GM19099 (cell line): Measurements from ENCODE around the gene NDST1.

Experiments used
- POLR2A ChIP-seq: IDR thresholded peaks from 3 replicates; pipeline ENCODE4 v1.6.1; 2011; ENCODE audit warnings: low read depth; ENCODE audit not compliant: insufficient read length; ENCODE audit errors: extremely low read depth

The NDST1 gene

GRCh38 chr5:150589862-150590601 is 82.1 kb downstream of the NDST1 start:
- no peak for TF ChIP-seq POLR2A

- TF ChIP-seq POLR2A: no peak
These were observed 83.2 kb downstream of the NDST1 start for GRCh38 chr5:150590979-150591695.

DNA sequence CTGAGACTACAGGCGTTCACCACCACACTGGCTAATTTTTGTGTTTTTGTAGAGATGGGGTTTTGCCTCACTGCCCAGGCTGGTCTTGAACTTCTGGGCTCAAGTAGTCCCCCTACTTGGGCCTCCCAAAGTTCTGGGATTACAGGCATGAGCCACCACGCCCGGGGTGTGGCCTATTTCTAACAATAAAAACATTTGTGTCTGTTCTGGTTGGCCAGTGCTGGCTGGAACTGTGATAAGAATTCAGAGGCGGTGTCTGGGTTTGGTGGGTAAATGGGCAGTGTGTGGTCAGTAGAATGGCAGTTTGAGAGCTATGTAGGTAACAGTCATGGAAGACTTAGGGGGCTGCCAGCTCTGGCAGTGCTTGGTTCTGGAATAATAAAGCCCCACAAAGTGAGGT is 85.7 kb downstream of the NDST1 start:
- no peak for TF ChIP-seq POLR2A

DNA sequence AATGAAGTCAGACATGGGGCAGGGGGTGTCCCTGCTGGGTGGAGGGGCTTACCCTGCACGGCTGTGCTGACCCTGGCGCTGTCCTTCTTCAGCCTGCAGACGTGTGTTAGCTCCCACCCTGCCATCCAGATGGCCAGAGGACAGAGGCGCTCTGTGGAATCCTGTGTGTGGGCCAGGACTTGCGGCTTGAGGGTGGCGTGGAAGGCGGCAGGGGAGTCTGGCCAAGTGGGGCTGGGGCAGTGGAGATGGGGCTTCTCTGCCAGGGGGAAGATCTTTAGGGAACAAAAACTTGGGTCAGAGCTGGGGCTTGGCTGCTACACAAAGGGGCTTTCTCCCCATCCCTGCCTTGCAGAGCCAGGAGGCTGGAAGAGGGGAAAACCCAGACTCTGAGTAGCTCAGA is 86.1 kb downstream of the NDST1 start:
- TF ChIP-seq POLR2A: no peak

GRCh38 chr5:150595466-150596031 is 87.6 kb downstream of the NDST1 start:
- no peak for TF ChIP-seq POLR2A

GRCh38 chr5:150596313-150596712 is 88.4 kb downstream of the NDST1 start:
- TF ChIP-seq POLR2A: no peak

DNA sequence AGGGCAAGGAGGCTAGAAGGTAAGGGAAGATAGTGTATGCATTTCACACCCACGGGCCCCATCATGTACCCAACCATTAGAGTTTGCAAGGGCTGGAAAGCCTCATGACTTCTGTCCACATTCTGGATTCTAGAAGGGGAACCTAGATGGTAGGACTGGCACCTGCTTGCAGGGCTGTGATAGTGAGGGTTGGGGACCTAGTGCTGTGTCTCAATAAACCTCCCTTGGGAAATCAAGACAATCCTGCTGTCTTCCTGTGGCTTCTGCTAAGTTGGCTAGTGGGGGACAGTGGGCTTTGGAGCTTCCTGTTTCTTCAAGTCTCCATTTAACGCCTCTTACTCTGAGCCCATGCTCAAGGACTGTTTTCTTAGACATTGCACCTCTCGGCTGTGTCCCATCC is 88.9 kb downstream of the NDST1 start:
- no peak for TF ChIP-seq POLR2A

DNA sequence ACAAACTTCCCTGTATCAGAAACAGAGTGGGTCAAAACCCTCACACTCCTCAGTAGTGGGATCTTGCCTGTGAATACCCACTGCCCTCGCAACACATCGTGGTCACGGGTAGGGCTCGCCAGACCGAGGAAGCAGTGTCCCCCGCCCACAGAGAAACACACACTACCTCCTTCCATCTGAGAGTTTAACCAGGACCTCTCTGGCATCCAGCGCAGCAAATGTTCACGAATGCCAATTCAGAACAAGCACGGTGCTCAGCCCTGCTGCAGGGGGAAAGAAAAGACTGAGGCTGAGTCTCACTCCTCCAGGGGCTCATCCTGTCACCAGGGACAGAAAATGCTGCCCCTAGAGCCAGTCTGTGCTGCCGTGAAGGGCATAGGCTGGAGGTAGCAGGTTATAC is 90.1 kb downstream of the NDST1 start:
- no peak for TF ChIP-seq POLR2A

DNA sequence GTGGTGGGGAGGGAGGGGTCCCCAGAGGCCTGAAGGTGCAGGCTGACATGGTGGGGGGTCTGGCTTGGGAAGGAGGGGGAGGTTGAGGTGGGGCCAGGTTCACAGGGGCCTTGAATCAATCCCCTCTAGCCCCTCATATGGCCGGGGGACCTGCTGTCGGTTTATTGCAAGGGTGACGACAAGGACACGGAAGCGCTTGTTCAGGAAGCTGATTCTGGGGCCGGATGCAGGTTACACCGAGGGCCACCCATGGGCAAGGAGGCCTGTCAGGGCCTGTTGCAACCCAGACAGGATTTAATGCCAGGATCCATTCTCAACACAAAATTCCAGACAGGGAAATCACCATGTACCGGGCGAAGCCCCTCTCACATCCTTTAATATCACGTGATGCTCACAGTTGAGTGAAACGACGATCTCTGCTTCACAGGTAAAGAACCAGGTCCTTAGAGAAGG is 90.9 kb downstream of the NDST1 start:
- TF ChIP-seq POLR2A: no peak

GRCh38 chr5:150599281-150599680 is 91.3 kb downstream of the NDST1 start:
- TF ChIP-seq POLR2A: no peak

GRCh38 chr5:150599917-150600511 is 92.1 kb downstream of the NDST1 start:
- no peak for TF ChIP-seq POLR2A

DNA sequence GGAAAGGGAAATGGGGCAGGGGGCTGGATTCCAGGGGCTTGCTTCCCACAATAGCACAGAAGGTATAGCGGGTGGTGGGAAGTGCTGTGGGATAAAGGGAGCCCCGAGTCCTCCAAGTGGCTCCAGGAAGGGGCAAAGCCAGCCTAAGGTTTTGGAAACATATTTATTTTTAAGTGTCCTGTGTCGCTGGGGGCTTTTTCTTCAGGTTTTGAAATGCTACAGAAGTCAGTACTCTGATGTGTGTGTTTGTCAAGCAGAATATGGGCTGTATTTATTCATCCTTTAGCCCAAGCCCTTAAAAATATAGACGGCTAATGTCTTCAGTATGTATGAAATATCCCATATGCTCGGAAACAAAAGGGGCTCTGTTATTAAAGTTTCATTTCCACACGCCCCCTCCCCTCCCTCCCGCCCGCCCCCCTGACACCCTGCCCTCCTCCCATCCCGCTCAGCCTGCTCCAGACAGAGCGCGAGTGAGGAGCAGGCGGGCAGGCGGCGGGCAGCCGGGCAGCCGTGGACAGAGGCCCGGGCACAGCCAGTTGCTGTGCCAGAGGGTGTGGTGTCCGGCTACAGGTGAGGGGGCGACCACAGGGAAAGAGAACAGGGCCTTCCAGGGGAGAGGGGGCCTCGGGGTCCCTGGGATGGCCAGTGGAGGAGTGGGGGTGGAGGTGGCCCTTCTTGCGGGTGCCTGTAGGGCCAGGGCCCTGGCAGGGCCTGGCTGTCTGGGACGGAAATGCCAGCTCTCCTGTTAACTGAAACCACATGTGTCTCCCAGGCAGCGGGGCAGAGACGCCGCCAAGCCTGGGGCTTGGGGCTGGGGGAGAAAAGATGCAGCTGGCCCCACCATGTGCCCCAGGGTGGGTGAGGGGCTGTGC is 92.9 kb downstream of the NDST1 start:
- no peak for TF ChIP-seq POLR2A

- TF ChIP-seq POLR2A: no peak
These were observed 93.8 kb downstream of the NDST1 start for GRCh38 chr5:150601491-150602345.

DNA sequence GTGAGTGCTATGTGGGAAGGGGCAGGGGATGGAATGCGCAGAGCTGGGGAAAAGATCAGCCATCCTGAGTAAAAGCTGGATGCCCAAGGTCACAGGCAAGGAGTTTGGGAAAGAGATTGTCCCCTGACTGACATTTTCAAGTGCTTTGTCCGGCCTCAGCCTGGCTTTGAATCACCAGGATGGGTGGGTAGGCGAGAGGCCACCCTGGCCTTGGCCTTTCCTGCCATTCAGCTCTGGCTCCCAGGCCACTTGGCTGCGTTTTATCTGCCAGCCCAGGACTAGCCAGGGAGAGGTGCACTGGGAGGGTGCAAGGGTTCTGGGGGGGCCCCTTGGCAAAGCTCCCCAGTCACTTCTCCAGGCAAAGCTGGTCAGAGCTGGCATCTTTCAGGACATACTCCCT is 95.1 kb downstream of the NDST1 start:
- TF ChIP-seq POLR2A: no peak
